Activated CD8-positive, alpha-beta memory T cell treated with anti-CD3 and anti-CD28 coated beads, Interleukin-2, amount 50 U/mL, for 48 hours (primary cell): ENCODE results near the gene FNDC3A.
"Not testable (repeated sequence)": the region's sequence is repeated elsewhere in the genome, so short reads cannot be mapped to it uniquely, and the experiment has no call there.

Experiments used
- DNase-seq: peaks from one replicate; pipeline ENCODE4 v3.0.0-alpha.2; 2020

FNDC3A gene

GRCh38 chr13:48977973-48978372 lies 2.3 kb downstream of the FNDC3A start:
- no peak for DNase-seq

GRCh38 chr13:48978942-48979601 lies 3.4 kb downstream of the FNDC3A start:
- DNase-seq: no peak

DNA sequence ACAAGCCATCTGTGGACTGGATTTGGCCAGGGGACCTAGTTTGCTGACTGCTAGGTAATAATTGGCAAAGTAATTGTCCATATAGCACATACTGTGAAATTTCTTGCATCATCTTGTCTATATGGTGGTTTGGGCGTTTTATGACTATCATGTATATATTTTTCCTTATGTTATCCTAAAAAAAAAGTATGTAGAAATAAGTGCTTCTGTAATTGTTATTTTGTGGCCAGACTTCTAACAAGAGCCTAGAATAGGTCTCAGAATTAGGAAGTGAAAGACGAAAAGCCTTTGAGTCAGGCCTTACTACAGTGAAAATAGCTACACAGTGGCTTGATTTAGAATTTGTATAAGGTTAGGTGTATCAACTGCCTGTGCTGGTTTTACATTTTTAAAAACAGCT lies 4.2 kb downstream of the FNDC3A start:
- no peak for DNase-seq

- DNase-seq: no peak
Measured at GRCh38 chr13:48983331-48983730, 7.6 kb downstream of the FNDC3A start.

DNA sequence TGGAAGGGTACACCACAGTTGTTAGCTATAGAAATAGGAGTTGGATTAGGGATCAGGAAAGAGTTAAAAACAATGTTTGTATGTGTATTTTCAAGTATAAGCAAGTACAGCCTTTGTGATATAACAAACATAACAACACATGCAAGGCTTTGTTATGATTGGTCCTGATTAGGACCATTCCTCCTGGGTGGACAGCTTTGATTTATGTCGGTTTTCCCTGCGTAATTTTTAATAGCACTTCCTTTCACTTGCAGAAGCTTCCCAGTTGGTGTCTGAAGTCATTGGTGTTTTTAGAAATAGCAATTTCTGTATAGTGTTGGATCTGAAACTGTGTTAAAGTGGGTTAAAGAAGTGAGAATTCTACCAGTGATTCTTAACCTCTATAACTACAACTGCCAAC lies 10.0 kb downstream of the FNDC3A start:
- no peak for DNase-seq

DNA sequence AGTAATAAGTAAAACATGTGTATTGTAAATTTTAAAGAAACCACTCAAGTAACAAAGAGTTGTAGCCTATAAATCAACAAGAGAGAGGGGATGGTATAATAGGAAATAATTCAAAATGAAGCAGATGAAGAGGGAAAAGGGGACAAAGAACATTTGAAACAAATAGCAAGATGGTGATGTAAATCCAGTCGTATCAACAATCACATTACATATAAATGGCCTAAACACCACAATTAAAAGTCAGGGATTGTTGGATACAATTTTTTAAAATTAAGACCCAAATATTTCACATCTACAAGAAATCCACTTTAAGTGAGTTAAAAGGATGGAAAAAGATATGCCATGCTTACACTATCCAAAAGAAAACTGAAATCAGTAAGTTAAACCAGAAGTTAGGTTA lies 15.2 kb downstream of the FNDC3A start:
- DNase-seq: no peak

GRCh38 chr13:48993150-48993549 lies 17.4 kb downstream of the FNDC3A start:
- no peak for DNase-seq

DNA sequence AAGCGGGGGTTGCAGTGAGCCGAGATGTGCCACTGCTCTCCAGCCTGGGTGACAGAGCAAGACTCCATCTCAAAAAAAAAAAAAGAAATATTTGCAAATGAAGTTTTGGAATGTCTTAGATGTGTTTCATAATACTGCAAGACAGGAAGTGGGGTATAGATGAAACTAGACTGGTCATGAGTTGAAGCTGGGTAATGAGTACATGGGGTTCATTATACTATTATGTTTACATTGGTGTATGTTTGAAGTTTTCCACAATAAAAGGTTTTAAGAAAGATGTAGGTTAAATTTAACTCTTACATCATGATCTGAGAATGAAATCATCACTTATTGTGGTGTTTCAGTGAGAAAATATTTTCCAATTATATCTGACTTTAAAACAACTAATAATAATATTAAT lies 19.0 kb downstream of the FNDC3A start:
- DNase-seq: no peak

GRCh38 chr13:48998641-48999292 lies 23.1 kb downstream of the FNDC3A start:
- DNase-seq: no peak

GRCh38 chr13:49000247-49000646 lies 24.5 kb downstream of the FNDC3A start:
- DNase-seq: no peak

DNA sequence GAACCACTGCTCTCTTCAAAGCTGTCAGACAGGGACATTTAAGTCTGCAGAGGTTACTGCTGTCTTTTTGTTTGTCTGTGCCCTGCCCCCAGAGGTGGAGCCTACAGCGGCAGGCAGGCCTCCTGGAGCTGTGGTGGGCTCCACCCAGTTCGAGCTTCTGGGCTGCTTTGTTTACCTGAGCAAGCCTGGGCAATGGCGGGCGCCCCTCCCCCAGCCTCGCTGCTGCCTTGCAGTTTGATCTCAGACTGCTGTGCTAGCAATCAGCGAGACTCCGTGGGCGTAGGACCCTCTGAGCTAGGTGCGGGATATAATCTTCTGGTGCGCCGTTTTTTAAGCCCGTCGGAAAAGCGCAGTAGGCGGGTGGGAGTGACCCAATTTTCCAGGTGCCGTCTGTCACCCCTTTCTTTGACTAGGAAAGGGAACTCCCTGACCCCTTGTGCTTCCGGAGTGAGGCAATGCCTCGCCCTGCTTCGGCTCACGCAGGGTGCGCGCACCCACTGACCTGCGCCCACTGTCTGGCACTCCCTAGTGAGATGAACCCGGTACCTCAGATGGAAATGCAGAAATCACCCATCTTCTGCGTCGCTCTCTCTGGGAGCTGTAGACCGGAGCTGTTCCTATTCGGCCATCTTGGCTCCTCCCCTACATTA lies 43.4 kb downstream of the FNDC3A start:
- DNase-seq: not testable (repeated sequence)

DNA sequence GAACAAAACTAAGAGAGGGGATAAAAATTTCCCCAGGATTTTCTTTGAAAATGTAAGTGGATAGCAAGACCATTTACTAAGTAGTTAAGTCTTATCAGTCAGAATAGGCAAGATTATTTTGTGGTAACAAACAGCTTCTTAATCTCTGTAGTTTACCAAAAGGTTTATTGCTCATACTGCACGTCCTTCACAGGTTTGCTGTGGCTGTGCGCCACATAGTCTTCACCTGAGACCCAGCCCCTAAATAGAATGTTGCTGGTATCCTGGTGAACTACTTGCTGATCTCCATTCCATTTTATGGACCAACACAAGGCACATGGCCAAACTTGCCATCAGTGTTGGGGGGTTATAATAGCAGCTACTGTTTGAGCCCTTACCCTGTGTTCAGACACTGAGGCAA lies 44.6 kb downstream of the FNDC3A start:
- no peak for DNase-seq

DNA sequence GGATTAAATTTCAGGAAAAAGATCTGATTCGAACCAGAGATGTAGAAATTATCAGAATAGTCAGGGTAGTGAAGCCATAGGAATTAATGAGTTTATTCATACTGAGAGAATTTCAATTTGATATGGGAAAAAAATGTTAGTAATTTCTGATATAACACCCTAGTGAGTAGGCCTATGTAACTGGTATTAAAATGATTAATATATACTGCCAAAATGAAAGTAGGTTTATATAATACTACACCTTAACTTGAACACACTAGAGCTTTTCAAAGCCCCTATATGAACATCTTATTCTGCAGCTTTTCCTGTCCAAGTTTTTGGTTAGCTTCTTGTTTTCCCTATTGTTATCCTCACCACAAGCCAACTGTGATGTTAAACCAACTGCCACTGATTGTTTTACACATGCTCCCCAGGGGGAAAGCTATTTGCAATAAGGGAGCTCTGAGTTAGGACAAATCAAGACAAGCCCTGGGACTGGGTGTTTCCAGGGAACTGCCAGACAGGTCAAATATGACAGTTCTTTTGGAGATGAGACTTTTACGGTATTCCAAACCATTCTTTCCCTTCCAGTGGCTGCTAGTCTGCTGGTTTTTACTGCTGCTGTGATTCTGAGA lies 45.3 kb downstream of the FNDC3A start:
- no peak for DNase-seq

DNA sequence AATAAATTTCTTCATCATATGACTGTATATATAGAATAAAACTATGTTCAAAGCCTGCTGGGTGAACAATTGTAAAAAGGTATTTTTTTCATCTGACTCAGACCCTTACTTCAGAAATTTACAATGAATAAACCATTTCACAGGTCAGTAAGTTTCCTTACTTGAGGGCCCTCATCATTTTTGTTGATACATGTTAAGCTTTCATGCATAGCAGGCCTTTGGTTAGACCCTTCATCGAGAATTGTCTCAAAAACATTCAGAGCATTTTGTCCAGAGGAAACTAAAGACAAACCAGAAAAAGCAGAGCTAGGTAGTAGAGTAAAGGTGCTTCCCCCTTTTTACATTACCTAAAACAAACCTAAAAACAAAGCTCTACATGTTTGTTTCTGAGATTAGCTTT lies 46.2 kb downstream of the FNDC3A start:
- no peak for DNase-seq

GRCh38 chr13:49022472-49023144 lies 46.9 kb downstream of the FNDC3A start:
- DNase-seq: no peak

DNA sequence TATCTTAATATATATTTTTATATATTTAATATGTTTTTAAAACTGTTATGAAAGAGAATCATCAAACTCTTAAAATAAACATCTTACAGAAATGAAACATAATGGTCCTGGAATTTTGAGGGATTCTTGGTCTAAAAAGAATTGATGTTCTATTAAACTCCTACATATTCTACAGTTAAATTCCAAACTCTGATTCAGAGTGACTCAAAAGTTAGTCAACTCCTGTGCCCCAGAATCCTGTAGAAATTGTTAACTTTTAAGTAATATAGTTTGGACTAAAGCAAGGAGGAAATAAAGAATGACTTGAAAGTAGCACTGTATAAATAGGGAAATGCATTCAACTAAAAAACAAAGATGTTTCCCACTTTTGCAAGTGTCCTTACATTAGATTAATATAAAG lies 47.7 kb downstream of the FNDC3A start:
- no peak for DNase-seq

DNA sequence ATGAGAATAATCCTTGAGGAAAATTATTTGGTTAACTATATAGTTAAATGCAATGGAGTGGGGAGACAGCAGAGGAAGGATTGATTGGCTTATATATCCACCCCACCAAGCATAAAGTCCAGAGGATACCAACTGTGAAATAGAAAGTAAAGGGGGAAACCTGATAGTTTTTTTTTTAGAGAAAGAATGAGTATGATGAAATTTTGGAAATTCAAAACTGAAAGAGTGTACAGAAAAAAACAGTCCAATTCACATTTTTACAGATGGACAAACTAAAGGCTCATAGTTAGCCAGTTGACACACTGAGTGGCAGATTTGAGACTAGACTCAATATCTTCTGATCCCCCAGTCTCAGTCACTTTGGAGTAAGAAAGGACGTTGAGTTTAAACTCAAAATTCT lies 51.1 kb downstream of the FNDC3A start:
- no peak for DNase-seq

- DNase-seq: no peak
Measured at GRCh38 chr13:49029570-49029969, 53.9 kb downstream of the FNDC3A start.

GRCh38 chr13:49030213-49030612 lies 54.5 kb downstream of the FNDC3A start:
- DNase-seq: no peak

DNA sequence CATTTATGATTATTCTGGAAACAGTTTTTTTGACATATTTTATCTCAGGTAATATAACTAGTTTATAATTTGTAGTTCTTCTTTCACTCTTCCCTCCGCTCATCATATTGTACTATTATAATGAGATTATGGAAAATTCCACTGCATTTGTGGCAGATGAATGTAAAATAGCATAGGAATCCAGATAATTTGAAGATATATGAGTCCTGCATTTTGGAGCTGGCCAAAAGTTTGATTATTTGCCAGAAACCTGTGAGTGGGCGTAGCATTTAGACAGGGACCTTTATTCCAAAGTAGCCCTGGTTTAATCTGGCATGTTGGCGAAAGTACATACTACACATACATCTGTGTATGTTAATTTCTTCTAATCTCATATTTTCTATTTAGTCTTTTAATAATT lies 65.2 kb downstream of the FNDC3A start:
- no peak for DNase-seq

GRCh38 chr13:49042476-49042875 lies 66.8 kb downstream of the FNDC3A start:
- no peak for DNase-seq

GRCh38 chr13:49044008-49044407 lies 68.3 kb downstream of the FNDC3A start:
- no peak for DNase-seq

GRCh38 chr13:49044836-49045235 lies 69.1 kb downstream of the FNDC3A start:
- DNase-seq: no peak
